ENCODE data around the gene PDZRN4. TPM values are rescaled to one million over a fixed set of nuclear protein-coding genes. Genes with fewer than 3 reads are reported as not detected.

The PDZRN4 gene
- total and polyA plus RNA-seq, 2 of the 4 experiments (the other 2 are of a cell fraction), result not detected

DNA sequence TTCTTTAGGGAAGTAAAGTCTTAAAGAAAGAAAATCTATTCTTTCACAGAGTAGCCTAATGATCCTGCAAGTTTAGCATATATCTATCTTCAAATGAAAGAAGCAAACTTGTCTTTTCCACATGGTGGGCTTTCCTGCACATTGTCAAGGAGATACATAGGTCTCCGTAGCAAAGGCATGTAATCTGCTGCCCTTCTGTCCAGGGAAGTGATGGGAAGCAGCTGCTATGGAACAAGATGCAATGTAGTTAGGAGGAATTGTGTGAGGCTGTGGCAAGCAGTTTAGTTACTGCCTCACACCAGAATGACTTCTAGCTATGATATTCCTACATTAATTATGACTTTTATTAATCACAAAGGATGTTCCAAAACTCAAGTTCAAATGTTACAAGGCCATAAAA lies 174.4 kb downstream of the PDZRN4 start:
- Histone ChIP-seq H3K18ac (ENCODE audit: low read depth, low read length) (no peak overlapping the region), H3K9ac (ENCODE audit: low read depth, low read length) (no peak overlapping the region), H3K4me2 (ENCODE audit: low read depth, low read length) (no peak overlapping the region), H2BK5ac (ENCODE audit: low read depth, low read length, poor library complexity, severe bottlenecking) (no peak overlapping the region), H3K27me3 (ENCODE audit: control insufficient read depth, insufficient read depth, low read length) (no peaks in the 10 kb centered on the region), H3K9me3 (ENCODE audit: control insufficient read depth, insufficient read depth, low read length) (no peaks in the 10 kb centered on the region), H3K4me1 (ENCODE audit: control insufficient read depth, insufficient read depth, low read length) (no peaks in the 10 kb centered on the region), H3K56ac (ENCODE audit: extremely low read depth, insufficient read depth, low read length) (no peak overlapping the region), H2BK120ac (ENCODE audit: low read depth, low read length) (no peak overlapping the region), H3K4ac (ENCODE audit: low read depth, low read length) (no peak overlapping the region), H3K36me3 (ENCODE audit: control insufficient read depth, insufficient read depth, low read length) (no peaks in the 10 kb centered on the region), H3K9me1 (ENCODE audit: insufficient read depth, low read length) (no peaks in the 10 kb centered on the region), H3K4me3 (ENCODE audit: insufficient read depth, low read depth, low read length) (no peak overlapping the region), H2AK9ac (replicated peaks; ENCODE audit: low read depth, low read length, poor library complexity) (no peak overlapping the region), H4K8ac (ENCODE audit: low read depth in 2 of 2, low read length in 2 of 2) (no peak overlapping the region), H4K5ac (ENCODE audit: low read depth, low read length) (no peak overlapping the region), H3K27ac (ENCODE audit: insufficient read depth, low read length) (no peak overlapping the region), H2AFZ (replicated peaks; ENCODE audit: low read length, poor library complexity) (no peak overlapping the region), H3K23ac (ENCODE audit: low read depth, low read length) (no peak overlapping the region), H2BK20ac (ENCODE audit: low read depth, low read length) (no peak overlapping the region), H2BK15ac (ENCODE audit: low read depth, low read length) (no peak overlapping the region), H2AK5ac (ENCODE audit: low read depth, low read length) (no peak overlapping the region), H3K14ac (replicated peaks; ENCODE audit: low read depth, low read length) (no peak overlapping the region), H4K20me1 (ENCODE audit: insufficient read depth, low read length) (no peaks in the 10 kb centered on the region), H4K91ac (ENCODE audit: insufficient read depth, low read depth, low read length) (no peak overlapping the region), H3K79me1 (ENCODE audit: low read depth in 1 of 2, low read length in 2 of 2) (no peaks in the 10 kb centered on the region)
- dilution Hi-C loops (cut with HindIII; ENCODE audit: low sequenced_read_pairs, unreplicated experiment), result no loop called here
- ATAC-seq (ENCODE audit: low read depth), result no peak
- intact Hi-C loops (cut with micrococcal nuclease), result no loop called here
- in situ Hi-C loops (cut with MboI; ENCODE audit: low sequenced_read_pairs), result no loop called here
- WGBS, 2 experiments (ENCODE audit: extremely low coverage in 2 of 2, insufficient read length in 1 of 2), result no CpG with 5 or more reads among the region's 1 CpG
- no TSS peak for BruUV-seq (replicated peaks)
- DNase-seq, result no peak
- CTCF ChIA-PET, result interaction anchor here (1.2 kb wide), 1 partner anchor 12 kb away, joined by 5 read pairs; no protein-coding TSS in a partner anchor
- POLR2A ChIA-PET (ENCODE audit: unreplicated experiment), result no interaction called here
- no peak for TF ChIP-seq RCOR1 (IDR thresholded peaks at IDR 0.05; ENCODE audit: insufficient replicate concordance, low read length)
- TF ChIP-seq SMC3 (IDR thresholded peaks at IDR 0.05; ENCODE audit: low read depth, low read length), result no peak
- no peak for TF ChIP-seq POLR2A (IDR thresholded peaks at IDR 0.05; ENCODE audit: low read depth, low read length)
- TF ChIP-seq, protein P1, sequence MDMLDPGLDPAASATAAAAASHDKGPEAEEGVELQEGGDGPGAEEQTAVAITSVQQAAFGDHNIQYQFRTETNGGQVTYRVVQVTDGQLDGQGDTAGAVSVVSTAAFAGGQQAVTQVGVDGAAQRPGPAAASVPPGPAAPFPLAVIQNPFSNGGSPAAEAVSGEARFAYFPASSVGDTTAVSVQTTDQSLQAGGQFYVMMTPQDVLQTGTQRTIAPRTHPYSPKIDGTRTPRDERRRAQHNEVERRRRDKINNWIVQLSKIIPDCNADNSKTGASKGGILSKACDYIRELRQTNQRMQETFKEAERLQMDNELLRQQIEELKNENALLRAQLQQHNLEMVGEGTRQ (IDR thresholded peaks at IDR 0.05; ENCODE audit: low read depth, low read length), result no peak
- no peak for TF ChIP-seq NFE2L2 (IDR thresholded peaks at IDR 0.05; ENCODE audit: low read depth, low read length)
- no peak for TF ChIP-seq BHLHE40 (IDR thresholded peaks at IDR 0.05; ENCODE audit: low read depth, low read length)
- TF ChIP-seq MXI1 (IDR thresholded peaks at IDR 0.05; ENCODE audit: borderline replicate concordance, low read depth, low read length), result no peak
- TF ChIP-seq RFX5 (IDR thresholded peaks at IDR 0.05; ENCODE audit: low read depth, low read length), result no peak
- no peak for TF ChIP-seq MAZ (IDR thresholded peaks at IDR 0.05; ENCODE audit: borderline replicate concordance, low read depth, low read length)
- no peak for TF ChIP-seq FOS (IDR thresholded peaks at IDR 0.05; ENCODE audit: low read depth, low read length)
- no peak for TF ChIP-seq ELK1 (IDR thresholded peaks at IDR 0.05; ENCODE audit: borderline replicate concordance, low read depth, low read length)
- no peak for TF ChIP-seq CHD1 (IDR thresholded peaks at IDR 0.05; ENCODE audit: low read depth, low read length)
- TF ChIP-seq CTCF (conservative IDR thresholded peaks at IDR 0.05; ENCODE audit: low read depth, low read length), result no peak
- TF ChIP-seq CEBPB (IDR thresholded peaks at IDR 0.05; ENCODE audit: low read depth, low read length), result no peak
- TF ChIP-seq RAD21 (IDR thresholded peaks at IDR 0.05; ENCODE audit: low read length), result no peak
- no peak for TF ChIP-seq MAFK (IDR thresholded peaks at IDR 0.05; ENCODE audit: low read depth, low read length)

Data from IMR-90 (cell line).